NOMO-1 (cell line): ENCODE results near the gene TRAPPC12.
A peak's percentile ranks its signal among the peaks of the same experiment; 100 is the strongest.
"Not testable (repeated sequence)": the region's sequence is repeated elsewhere in the genome, so short reads cannot be mapped to it uniquely, and the experiment has no call there.

Experiments used
- DNase-seq, 2 experiments: peaks; one replicate each; lab custom pipeline; 2025; ENCODE audit not compliant: unreplicated experiment in 2 of 2; lab: John Stamatoyannopoulos, UW

Gene TRAPPC12

GRCh38 chr2:3498783-3499394 lies 119.4 kb downstream of the TRAPPC12 start:
- DNase-seq: no peak

GRCh38 chr2:3500326-3500899 lies 120.9 kb downstream of the TRAPPC12 start:
- DNase-seq: no peak

- DNase-seq: no peak
Observed at GRCh38 chr2:3503046-3503445, 123.6 kb downstream of the TRAPPC12 start.

- no peak for DNase-seq
Observed at GRCh38 chr2:3503483-3503882, 124.0 kb downstream of the TRAPPC12 start.

GRCh38 chr2:3504741-3505140 lies 125.2 kb downstream of the TRAPPC12 start:
- no peak for DNase-seq

GRCh38 chr2:3505771-3506170 lies 126.3 kb downstream of the TRAPPC12 start:
- DNase-seq: no peak

- no peak for DNase-seq
Observed at GRCh38 chr2:3512086-3512485, 132.6 kb downstream of the TRAPPC12 start.

GRCh38 chr2:3513026-3513810 lies 133.7 kb downstream of the TRAPPC12 start:
- no peak for DNase-seq

GRCh38 chr2:3515438-3515837 lies 135.9 kb downstream of the TRAPPC12 start:
- DNase-seq: not testable (repeated sequence)

- no peak for DNase-seq
Observed at GRCh38 chr2:3516831-3517230, 137.3 kb downstream of the TRAPPC12 start.

- DNase-seq: peak in 1 of 2 experiments; percentile 8
Observed at GRCh38 chr2:3517948-3518495, 138.5 kb downstream of the TRAPPC12 start.

GRCh38 chr2:3518496-3519254 lies 139.2 kb downstream of the TRAPPC12 start:
- DNase-seq: peak; percentile 90 to 92

GRCh38 chr2:3519255-3520205 lies 140.0 kb downstream of the TRAPPC12 start, which contains the start of gene ADI1:
ADI1 (minus strand) TSS chr2:3519531; CDS start chr2:3519487, 44 bp downstream.
- peak; percentile 67 to 75 for DNase-seq

- no peak for DNase-seq
Observed at GRCh38 chr2:3520591-3520990, 141.1 kb downstream of the TRAPPC12 start.

GRCh38 chr2:3522961-3523421 lies 143.5 kb downstream of the TRAPPC12 start:
- no peak for DNase-seq

- DNase-seq: no peak
Observed at GRCh38 chr2:3523551-3524041, 144.1 kb downstream of the TRAPPC12 start.

- no peak for DNase-seq
Observed at GRCh38 chr2:3526871-3527270, 147.4 kb downstream of the TRAPPC12 start.

GRCh38 chr2:3527886-3528785 lies 148.6 kb downstream of the TRAPPC12 start:
- no peak for DNase-seq
